ENCODE data around the gene TP53AIP1.

TP53AIP1 gene

DNA sequence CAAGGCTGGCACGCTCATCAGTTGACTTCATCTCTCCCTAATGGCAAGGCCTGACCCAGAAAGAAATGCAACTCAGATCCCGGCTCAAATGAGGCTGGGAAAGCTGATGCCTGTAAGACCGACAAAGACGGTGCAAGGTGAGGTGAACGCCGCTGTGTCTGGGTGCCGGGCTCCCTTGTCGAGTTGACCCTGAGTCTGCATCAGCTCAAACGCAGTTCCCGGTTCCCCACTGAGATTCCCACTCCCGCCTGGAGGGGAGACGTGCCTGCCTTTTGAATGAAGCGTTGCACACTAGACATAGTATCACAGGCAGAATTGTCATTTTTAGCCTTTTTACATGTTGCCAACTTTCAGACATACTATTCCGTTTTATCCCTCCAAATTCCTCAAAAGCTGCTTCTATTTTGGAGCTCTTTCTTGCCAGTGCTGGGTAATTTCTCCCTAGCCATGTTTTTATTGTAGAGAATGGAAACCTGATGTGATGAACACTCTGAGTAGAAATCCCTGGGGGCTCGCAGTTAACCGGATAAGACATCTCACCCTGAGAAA is 831 bp upstream of the TP53AIP1 start:
- no peak for DNase-seq (ENCODE audit: low read depth in 2 of 2)

- no peak for DNase-seq (ENCODE audit: low read depth in 2 of 2)
Observed at GRCh38 chr11:128942272-128942612, 429 bp downstream of the TP53AIP1 start.

DNA sequence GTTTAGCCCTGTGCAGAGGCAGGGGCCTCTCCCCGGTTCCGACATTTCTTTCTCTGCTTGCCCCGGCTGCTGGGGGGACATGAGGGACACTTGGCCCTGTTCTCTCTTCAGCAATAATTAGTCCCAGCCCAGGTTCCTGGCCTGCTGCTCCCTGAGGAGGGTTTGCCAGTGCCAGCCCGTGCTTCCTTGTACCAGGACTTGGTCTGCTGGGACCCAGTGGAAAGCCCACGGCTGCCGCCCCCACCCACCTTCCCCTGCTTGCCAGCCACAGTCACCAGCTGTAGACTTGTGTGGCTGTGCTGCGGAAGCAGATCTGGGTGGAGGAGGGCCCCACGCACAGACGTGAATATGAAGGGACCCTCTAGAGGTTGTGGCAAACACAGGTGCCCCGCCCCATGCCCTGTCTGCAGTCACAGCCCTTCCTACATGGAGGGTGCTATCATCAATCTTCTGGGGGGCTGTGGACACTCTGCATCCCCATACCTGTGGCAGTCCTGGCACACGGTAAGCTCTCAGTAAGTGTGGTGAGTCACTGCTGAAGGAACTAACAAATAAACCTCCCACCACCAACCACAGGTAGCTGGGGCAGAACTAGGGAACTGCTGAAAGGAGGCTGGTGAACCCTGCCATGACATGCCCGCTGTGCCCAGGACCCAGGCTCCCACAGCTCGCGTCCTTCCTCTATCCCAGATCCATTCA is 949 bp downstream of the TP53AIP1 start:
- DNase-seq (ENCODE audit: low read depth in 2 of 2): no peak

GRCh38 chr11:128941110-128941509 is 1.6 kb downstream of the TP53AIP1 start:
- no peak for DNase-seq (ENCODE audit: low read depth in 2 of 2)

DNA sequence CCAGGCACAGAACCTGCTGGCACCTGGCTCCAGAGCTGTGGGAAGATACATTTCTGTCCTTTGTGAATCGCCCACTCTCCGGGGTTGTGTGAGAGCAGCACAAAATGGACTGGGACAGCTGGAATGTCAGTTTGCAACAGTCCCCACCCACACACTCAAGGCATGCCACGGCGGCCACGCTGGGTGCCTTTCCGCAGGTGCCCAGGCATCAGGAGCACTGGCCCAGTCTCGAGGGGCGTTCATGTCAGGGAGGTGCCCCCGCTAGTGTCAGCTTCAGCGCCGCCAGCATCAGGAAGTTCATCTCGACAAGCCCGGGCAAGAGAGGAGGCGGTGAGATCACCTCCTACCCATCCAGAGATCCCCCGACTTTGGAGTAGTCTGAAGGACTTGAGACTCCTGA is 2.1 kb downstream of the TP53AIP1 start:
- no peak for DNase-seq (ENCODE audit: low read depth in 2 of 2)

- DNase-seq (ENCODE audit: low read depth in 2 of 2): no peak
Observed at GRCh38 chr11:128940156-128940555, 2.5 kb downstream of the TP53AIP1 start.

DNA sequence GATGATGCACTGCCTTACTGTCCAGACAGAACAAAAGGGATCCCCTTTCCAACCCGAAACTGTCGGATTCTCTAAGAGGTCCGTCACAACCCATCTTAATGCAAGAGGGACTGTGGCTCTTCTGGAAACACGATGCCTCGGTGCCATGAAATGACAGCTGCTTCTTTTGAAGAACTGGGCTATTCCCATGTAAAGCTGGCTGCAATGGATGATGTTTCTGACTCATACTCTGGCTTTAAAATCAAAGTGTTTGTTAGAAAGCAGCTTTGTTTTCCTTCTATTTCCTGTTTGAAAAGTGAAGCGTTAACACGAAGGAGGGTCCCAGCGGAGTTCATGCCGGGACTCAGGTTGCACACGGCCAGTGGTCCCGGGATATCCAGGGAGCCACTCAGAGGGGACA is 3.1 kb downstream of the TP53AIP1 start:
- DNase-seq (ENCODE audit: low read depth in 2 of 2): no peak

DNA sequence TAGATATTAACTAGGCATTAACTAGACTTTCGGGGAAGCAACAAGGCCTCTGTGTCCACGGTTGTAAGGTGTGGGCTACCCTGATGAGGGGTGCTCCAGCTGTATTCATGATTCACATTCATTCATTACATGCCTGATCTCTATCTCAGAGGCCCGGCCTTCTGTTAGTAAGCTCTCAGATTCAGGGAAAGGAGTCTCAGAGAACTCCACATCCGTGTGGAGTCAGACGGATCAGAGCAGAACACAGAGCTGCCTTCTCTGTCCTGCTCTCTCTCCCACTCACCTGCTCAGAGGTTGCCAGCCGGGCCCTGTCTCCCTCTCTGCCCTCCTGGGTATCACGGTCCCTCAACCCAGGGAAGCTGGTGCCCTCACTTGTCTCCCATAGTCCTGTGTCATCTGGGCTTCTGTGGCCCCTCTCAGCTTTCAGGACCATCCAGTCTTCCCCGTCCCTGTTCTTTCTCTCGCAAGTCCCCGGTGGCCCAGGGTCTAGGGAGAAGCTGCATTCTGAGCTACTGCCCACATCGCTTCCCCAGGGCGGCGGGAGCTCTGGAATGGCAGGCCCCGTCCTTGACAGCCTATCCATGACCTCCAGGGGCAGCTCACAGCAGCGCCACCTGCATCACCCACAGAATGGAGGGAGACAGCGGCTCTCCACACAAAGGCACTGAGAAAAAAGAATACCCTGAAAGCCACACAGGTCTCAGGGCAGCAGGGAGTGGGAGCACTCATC is 4.3 kb downstream of the TP53AIP1 start:
- DNase-seq (ENCODE audit: low read depth in 2 of 2): no peak

- DNase-seq (ENCODE audit: low read depth in 2 of 2): no peak
Observed at GRCh38 chr11:128937480-128937879, 5.2 kb downstream of the TP53AIP1 start.

GRCh38 chr11:128936606-128937251 is 5.9 kb downstream of the TP53AIP1 start:
- DNase-seq (ENCODE audit: low read depth in 2 of 2): no peak

- no peak for DNase-seq (ENCODE audit: low read depth in 2 of 2)
Observed at GRCh38 chr11:128934926-128935325, 7.7 kb downstream of the TP53AIP1 start.

- no peak for DNase-seq (ENCODE audit: low read depth in 2 of 2)
Observed at GRCh38 chr11:128934351-128934750, 8.3 kb downstream of the TP53AIP1 start.

DNA sequence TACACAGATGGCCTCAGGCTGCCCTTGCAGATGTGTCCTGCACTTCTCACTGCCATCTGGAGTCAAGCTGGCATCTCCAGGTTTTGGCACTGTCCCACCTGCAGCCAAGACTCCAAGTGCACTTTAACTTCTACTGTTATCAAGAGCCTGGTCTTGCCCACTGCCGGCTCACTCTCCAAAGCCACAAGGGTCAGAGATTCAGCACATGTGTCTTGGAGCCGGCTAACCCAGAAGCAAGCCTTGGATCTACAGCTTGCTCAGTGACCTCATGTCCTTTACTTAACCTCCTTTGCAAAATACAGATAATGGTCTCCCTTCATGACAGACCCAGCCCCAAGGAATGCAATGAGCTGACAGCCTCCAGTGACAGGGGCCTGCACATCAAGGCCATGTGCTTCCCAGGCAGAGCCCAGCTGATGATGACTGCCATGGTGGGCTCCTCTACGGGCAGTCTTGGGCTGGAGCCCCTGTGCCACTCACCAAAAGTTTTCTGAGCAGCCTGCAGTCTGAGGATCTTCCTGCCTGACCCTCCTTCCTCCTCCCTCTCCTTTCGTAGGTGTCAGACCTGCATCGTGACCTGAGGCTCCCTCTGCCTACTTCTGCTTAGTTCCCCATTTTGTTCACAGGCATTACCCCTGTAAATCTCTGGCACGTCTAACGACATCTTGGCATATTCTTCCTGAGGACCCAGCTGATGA is 9.0 kb downstream of the TP53AIP1 start:
- DNase-seq (ENCODE audit: low read depth in 2 of 2): no peak

GRCh38 chr11:128931668-128932067 is 11.0 kb downstream of the TP53AIP1 start:
- no peak for DNase-seq (ENCODE audit: low read depth in 2 of 2)

- DNase-seq (ENCODE audit: low read depth in 2 of 2): no peak
Observed at GRCh38 chr11:128931066-128931465, 11.6 kb downstream of the TP53AIP1 start.

GRCh38 chr11:128929991-128930390 is 12.7 kb downstream of the TP53AIP1 start:
- DNase-seq (ENCODE audit: low read depth in 2 of 2): no peak

GRCh38 chr11:128929468-128929867 is 13.2 kb downstream of the TP53AIP1 start:
- no peak for DNase-seq (ENCODE audit: low read depth in 2 of 2)

GRCh38 chr11:128928400-128928799 is 14.3 kb downstream of the TP53AIP1 start:
- no peak for DNase-seq (ENCODE audit: low read depth in 2 of 2)

DNA sequence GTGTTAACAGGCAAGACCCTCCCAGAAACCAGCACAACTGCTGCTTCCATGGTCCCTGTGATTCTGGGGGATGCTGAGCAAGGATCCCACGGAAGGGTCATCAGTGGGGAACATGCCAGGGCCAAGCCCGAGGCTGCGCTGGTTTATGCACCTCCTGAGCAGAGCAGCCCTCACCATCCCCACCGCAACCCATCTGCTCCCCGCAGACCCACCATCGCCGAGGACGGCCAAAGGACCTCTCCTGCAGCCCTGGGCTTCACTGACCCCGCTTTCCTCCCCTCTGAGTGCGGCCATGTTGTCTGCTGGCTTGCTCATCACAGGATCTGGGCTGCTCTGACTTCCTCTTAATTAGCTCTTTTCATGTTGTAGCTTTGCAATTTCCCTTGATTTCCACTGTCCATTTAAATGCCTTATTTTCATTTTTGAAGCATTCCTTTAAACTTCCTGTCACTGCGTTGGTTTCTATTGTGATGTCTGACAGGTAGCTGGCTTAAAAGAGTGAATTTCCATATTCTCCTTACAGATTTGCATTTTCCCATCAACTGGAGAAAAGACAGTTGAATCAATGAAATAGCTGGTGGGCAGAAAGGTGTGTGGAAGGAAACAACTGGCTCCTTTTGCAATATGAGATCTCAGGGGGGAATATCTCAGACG is 14.9 kb downstream of the TP53AIP1 start:
- no peak for DNase-seq (ENCODE audit: low read depth in 2 of 2)

- no peak for DNase-seq (ENCODE audit: low read depth in 2 of 2)
Observed at GRCh38 chr11:128927108-128927461, 15.6 kb downstream of the TP53AIP1 start.

- DNase-seq (ENCODE audit: low read depth in 2 of 2): no peak
Observed at GRCh38 chr11:128926437-128927107, 16.1 kb downstream of the TP53AIP1 start.

Measured in stimulated activated CD8-positive, alpha-beta memory T cell treated with anti-CD3 and anti-CD28 coated beads, Interleukin-2, amount 100 ng/mL, for 1 hour (primary cell).